Loucy (cell line): ENCODE data around the gene LHFPL3.

Experiments used
- H2AFZ ChIP-seq: fragments of 200-600 bp; sonication (generic); 2 replicates; pipeline ENCODE4 v1.6.0; 2016; ENCODE audit warnings: antibody characterized with exemption, mild to moderate bottlenecking, low read length, moderate library complexity
- H3F3A ChIP-seq: fragments of 200-600 bp; 2 replicates; pipeline ENCODE4 v1.6.0; 2016; ENCODE audit warnings: antibody characterized with exemption, low read depth, mild to moderate bottlenecking
- H3K27me3 ChIP-seq: fragments of 200-600 bp; sonication (generic); 2 replicates; pipeline ENCODE4 v1.6.1; 2014; ENCODE audit warnings: low read length, mild to moderate bottlenecking; ENCODE audit not compliant: insufficient read depth, poor library complexity, severe bottlenecking
- H3K36me3 ChIP-seq: fragments of 200-600 bp; sonication (generic); 2 replicates; pipeline ENCODE4 v1.6.1; 2016; ENCODE audit warnings: low read length; ENCODE audit not compliant: insufficient read depth
- H3K4me1 ChIP-seq: fragments of 200-600 bp; sonication (generic); 2 replicates; pipeline ENCODE4 v1.5.1; 2014; ENCODE audit warnings: low read length, mild to moderate bottlenecking; ENCODE audit not compliant: insufficient read depth, poor library complexity, severe bottlenecking
- H3K4me2 ChIP-seq: fragments of 200-600 bp; sonication (generic); 2 replicates; pipeline ENCODE4 v1.6.0; 2014; ENCODE audit warnings: antibody characterized with exemption, low read length, low read depth, mild to moderate bottlenecking; ENCODE audit not compliant: poor library complexity, severe bottlenecking
- H3K4me3 ChIP-seq: fragments of 200-600 bp; sonication (generic); 2 replicates; pipeline ENCODE4 v1.5.1; 2014; ENCODE audit warnings: low read length, mild to moderate bottlenecking, mixed read lengths; ENCODE audit not compliant: poor library complexity, severe bottlenecking
- H3K79me2 ChIP-seq: fragments of 200-600 bp; sonication (generic); 2 replicates; pipeline ENCODE4 v1.6.1; 2014; ENCODE audit warnings: low read length; ENCODE audit not compliant: insufficient read depth
- H3K9ac ChIP-seq: fragments of 200-600 bp; sonication (generic); 2 replicates; pipeline ENCODE4 v1.6.0; 2014; ENCODE audit warnings: mild to moderate bottlenecking, low read depth, low read length, moderate library complexity; ENCODE audit not compliant: poor library complexity, severe bottlenecking
- H3K9me2 ChIP-seq: fragments of 200-600 bp; sonication (generic); replicated peaks from 2 replicates; pipeline ENCODE4 v1.6.1; 2016; ENCODE audit warnings: low read depth, low read length, mixed read lengths
- H3K9me3 ChIP-seq: fragments of 200-600 bp; sonication (generic); 2 replicates; pipeline ENCODE4 v1.6.1; 2014; ENCODE audit warnings: mild to moderate bottlenecking, antibody characterized with exemption, low read length, low read depth; ENCODE audit not compliant: insufficient read depth
- H4K20me1 ChIP-seq: fragments of 200-600 bp; sonication (generic); 2 replicates; pipeline ENCODE4 v1.6.0; 2014; ENCODE audit warnings: antibody characterized with exemption, low read length, mild to moderate bottlenecking; ENCODE audit not compliant: insufficient read depth, poor library complexity, severe bottlenecking
- CTCF ChIP-seq: fragments of 200-600 bp; sonication (generic); conservative IDR thresholded peaks from 2 replicates; pipeline ENCODE4 v1.5.1; 2014; ENCODE audit warnings: mild to moderate bottlenecking, antibody characterized with exemption, low read length
- EZH2phosphoT487 ChIP-seq: fragments of 200-600 bp; IDR thresholded peaks from 2 replicates; pipeline ENCODE4 v1.6.1; 2018; ENCODE audit warnings: antibody characterized with exemption, mild to moderate bottlenecking, moderate library complexity, borderline replicate concordance

LHFPL3 gene

DNA sequence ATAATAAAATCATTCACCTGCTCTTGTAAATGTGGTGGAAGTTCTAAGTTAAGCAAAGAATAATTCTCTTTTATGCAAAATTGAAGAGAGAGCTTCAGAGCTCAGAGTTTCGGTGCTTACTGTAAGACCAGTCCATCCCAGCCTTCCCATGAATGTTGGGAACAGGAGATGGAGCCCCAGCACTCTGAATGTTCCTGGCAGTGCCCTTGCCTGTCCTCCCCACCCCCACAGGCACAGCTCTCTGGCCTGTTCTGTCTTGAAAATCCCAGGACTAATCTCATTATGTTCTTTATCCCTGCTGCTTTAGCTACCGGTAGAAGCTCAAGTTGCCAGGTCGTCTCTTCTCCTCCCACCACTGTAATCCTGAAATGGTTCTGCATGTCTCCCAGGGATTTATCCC lies 29.1 kb upstream of the LHFPL3 start:
- Histone ChIP-seq H3K4me1 (no peaks in the 10 kb centered on the region), H3K9me2 (no peaks in the 10 kb centered on the region), H3K36me3 (no peaks in the 10 kb centered on the region), H3K9me3 (no peaks in the 10 kb centered on the region; the same call in 1 of the 2 replicates), H3K9ac (no peak overlapping the region), H3K4me2 (no peak overlapping the region), H3F3A (no peaks in the 10 kb centered on the region), H4K20me1 (no peaks in the 10 kb centered on the region), H3K27me3 (no peaks in the 10 kb centered on the region), H3K79me2 (no peaks in the 10 kb centered on the region), H3K4me3 (no peak overlapping the region), H2AFZ (no peak overlapping the region)
- TF ChIP-seq EZH2phosphoT487 (no peak), CTCF (no peak)

GRCh38 chr7:104299777-104300176 lies 28.6 kb upstream of the LHFPL3 start:
- no peaks in the 10 kb centered on the region for H3K9me2 ChIP-seq

DNA sequence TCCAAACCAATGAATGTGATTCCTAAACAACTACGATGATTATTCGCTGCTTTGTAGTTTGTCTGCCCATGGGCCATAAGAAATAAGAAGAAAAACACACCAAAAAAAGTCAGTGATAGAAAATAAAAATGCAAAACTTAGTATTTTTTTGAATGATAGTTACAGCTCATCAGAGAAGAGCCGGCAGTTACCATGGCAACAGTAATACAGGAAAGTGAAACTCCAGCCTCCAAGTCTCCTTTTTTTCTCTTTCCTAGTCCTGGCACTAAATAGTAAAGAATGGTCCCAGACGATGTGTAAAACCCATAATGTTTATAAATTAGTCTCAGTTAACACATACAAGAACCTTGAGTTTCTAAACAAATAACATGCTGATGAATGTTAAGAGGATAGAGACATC lies 21.6 kb upstream of the LHFPL3 start:
- Histone ChIP-seq H3K27me3 (no peaks in the 10 kb centered on the region), H3K79me2 (no peaks in the 10 kb centered on the region), H3K9ac (no peak overlapping the region), H4K20me1 (no peaks in the 10 kb centered on the region), H2AFZ (no peak overlapping the region), H3K4me2 (no peak overlapping the region), H3K36me3 (no peaks in the 10 kb centered on the region), H3F3A (no peaks in the 10 kb centered on the region), H3K4me3 (no peak overlapping the region), H3K9me3 (no peaks in the 10 kb centered on the region), H3K4me1 (no peaks in the 10 kb centered on the region), H3K9me2 (no peaks in the 10 kb centered on the region)
- TF ChIP-seq CTCF (no peak), EZH2phosphoT487 (no peak)

More at GRCh38 chr7:104299777-104300176, 28.6 kb upstream of the LHFPL3 start:
- no peaks in the 10 kb centered on the region for H3K79me2 ChIP-seq
- no peak for TF ChIP-seq CTCF
- TF ChIP-seq EZH2phosphoT487: no peak
- H3K4me2 ChIP-seq: no peak overlapping the region
- H3K9me3 ChIP-seq: no peaks in the 10 kb centered on the region; the same call in 1 of the 2 replicates
- H4K20me1 ChIP-seq: no peaks in the 10 kb centered on the region
- H3F3A ChIP-seq: no peaks in the 10 kb centered on the region
- no peaks in the 10 kb centered on the region for H3K27me3 ChIP-seq
- H3K4me3 ChIP-seq: no peak overlapping the region
- H3K9ac ChIP-seq: no peak overlapping the region
- no peaks in the 10 kb centered on the region for H3K36me3 ChIP-seq
- no peak overlapping the region for H2AFZ ChIP-seq
- no peaks in the 10 kb centered on the region for H3K4me1 ChIP-seq
